ENCODE results near the gene FBLN7.

FBLN7 gene

DNA sequence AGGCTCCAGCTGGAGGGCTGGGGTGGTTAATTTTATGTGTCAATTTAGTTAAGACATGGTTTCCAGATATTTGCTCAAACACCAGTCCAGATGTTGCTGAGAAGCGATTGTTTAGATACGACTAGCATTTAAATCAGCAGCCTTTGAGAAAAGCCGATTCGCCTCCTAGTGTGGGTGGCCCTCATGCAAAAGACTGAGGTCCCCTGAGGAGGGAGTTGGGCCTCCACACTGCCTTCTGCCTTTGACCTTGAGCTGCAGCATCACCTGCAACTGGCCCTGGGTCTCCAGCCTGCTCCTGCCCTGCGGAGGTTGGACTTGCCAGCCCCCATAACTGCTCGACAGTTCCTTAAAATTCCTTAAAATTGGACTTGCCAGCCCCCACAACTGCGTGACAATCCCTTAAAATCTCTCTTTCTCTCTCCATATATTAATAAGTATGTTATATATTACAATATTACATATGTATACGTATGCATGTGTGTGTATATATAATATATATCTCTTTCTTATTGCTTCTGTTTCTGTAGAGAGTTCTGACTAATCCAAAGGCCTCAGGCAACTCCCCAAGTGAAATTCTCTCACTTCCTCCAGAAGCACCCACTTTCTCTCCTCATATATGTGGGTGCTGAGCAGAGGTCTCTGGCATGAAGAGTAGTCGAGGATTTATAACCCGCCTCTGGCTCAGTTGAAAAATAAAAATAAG, 14.4 kb downstream of the FBLN7 start:
- H3K4me3 ChIP-seq (ENCODE audit: low read depth, low read length): no peak overlapping the region
- TF ChIP-seq CTCF (IDR thresholded peaks at IDR 0.05; ENCODE audit: low read depth, low read length, missing control alignments): no peak
- no peak for DNase-seq (ENCODE audit: low read depth)

- TF ChIP-seq CTCF (IDR thresholded peaks at IDR 0.05; ENCODE audit: low read depth, low read length, missing control alignments): no peak
- DNase-seq (ENCODE audit: low read depth): no peak
- no peak overlapping the region for H3K4me3 ChIP-seq (ENCODE audit: low read depth, low read length)
These were observed 14.9 kb downstream of the FBLN7 start for GRCh38 chr2:112153179-112153490.

GRCh38 chr2:112153501-112153900, 15.3 kb downstream of the FBLN7 start:
- no peak for TF ChIP-seq CTCF (IDR thresholded peaks at IDR 0.05; ENCODE audit: low read depth, low read length, missing control alignments)
- no peak for DNase-seq (ENCODE audit: low read depth)
- H3K4me3 ChIP-seq (ENCODE audit: low read depth, low read length): no peak overlapping the region

DNA sequence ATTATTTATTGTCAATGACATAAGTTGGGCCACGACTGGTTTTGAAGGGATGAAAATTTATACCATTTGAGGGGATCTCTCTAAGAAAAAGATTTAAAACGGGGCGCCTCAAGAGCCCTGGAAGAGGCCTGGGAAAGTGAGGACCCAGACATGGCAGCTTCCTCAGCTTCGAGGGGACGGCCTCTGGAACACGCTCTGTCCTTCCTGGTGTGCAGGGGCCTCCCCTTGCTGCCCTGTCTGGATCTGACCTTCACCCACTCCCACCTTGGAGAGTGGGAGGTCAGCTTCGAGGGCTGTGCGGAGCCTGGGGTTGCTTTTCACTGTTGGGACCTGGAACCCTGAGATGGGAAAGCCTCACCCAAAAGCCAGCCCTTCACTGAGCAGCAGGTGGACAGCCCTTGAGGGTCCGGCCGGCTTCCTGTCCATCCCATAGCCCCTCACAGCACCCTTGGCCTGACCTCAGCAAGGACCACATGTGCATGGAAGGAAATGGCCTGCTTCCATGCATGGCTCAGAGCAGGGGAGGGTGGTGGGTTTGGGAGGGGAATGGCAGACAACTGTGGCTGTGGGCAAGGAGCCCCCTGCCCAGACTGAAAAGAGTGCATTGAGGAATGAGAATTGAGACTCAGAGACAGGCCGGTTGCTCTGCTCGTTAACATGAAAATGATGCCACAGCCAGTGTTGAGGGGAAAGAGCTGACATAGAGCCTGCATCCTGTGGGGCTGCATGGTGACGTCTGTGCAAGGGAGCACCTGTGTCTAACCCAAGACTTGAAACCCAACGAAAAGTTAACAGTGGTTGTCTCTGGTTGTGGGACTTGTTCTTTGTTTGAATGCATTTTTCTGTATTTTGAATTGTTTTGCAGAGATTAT, 16.3 kb downstream of the FBLN7 start:
- no peak overlapping the region for H3K4me3 ChIP-seq (ENCODE audit: low read depth, low read length)
- no peak for TF ChIP-seq CTCF (IDR thresholded peaks at IDR 0.05; ENCODE audit: low read depth, low read length, missing control alignments)
- no peak for DNase-seq (ENCODE audit: low read depth)

GRCh38 chr2:112155331-112156151, 17.4 kb downstream of the FBLN7 start:
- no peak for TF ChIP-seq CTCF (IDR thresholded peaks at IDR 0.05; ENCODE audit: low read depth, low read length, missing control alignments)
- DNase-seq (ENCODE audit: low read depth): no peak
- H3K4me3 ChIP-seq (ENCODE audit: low read depth, low read length): no peak overlapping the region

GRCh38 chr2:112156152-112156986, 18.2 kb downstream of the FBLN7 start:
- no peak overlapping the region for H3K4me3 ChIP-seq (ENCODE audit: low read depth, low read length)
- no peak for TF ChIP-seq CTCF (IDR thresholded peaks at IDR 0.05; ENCODE audit: low read depth, low read length, missing control alignments)
- DNase-seq (ENCODE audit: low read depth): no peak
